Measurements from ENCODE around the gene NOC2L.

The NOC2L gene

GRCh38 chr1:914891-915280 lies 44.2 kb downstream of the NOC2L start:
- H3K9me3 ChIP-seq (ENCODE audit: control insufficient read depth, low read length), result no peaks in the 10 kb centered on the region
- no peak for DNase-seq
- no peaks in the 10 kb centered on the region for H3K36me3 ChIP-seq (ENCODE audit: control insufficient read depth, insufficient read depth, low read length)
- H3K27me3 ChIP-seq (replicated peaks; ENCODE audit: control insufficient read depth, insufficient read depth, low read length, poor library complexity, severe bottlenecking), result peaks cover 5% of the 10 kb centered on the region
- no peak overlapping the region for H3K4me3 ChIP-seq (ENCODE audit: insufficient read depth, low read depth, low read length, poor library complexity, severe bottlenecking)
- H3K27ac ChIP-seq (ENCODE audit: insufficient read depth, low read length, poor library complexity, severe bottlenecking), result no peak overlapping the region
- H3K4me1 ChIP-seq (ENCODE audit: control insufficient read depth, insufficient read depth, low read length, poor library complexity, severe bottlenecking), result no peaks in the 10 kb centered on the region

GRCh38 chr1:914131-914890 lies 44.7 kb downstream of the NOC2L start:
- H3K27ac ChIP-seq (ENCODE audit: insufficient read depth, low read length, poor library complexity, severe bottlenecking), result no peak overlapping the region
- no peaks in the 10 kb centered on the region for H3K36me3 ChIP-seq (ENCODE audit: control insufficient read depth, insufficient read depth, low read length)
- H3K27me3 ChIP-seq (replicated peaks; ENCODE audit: control insufficient read depth, insufficient read depth, low read length, poor library complexity, severe bottlenecking), result peaks cover under 1% of the 10 kb centered on the region
- H3K4me3 ChIP-seq (ENCODE audit: insufficient read depth, low read depth, low read length, poor library complexity, severe bottlenecking), result no peak overlapping the region
- DNase-seq, result no peak
- no peaks in the 10 kb centered on the region for H3K9me3 ChIP-seq (ENCODE audit: control insufficient read depth, low read length)
- H3K4me1 ChIP-seq (ENCODE audit: control insufficient read depth, insufficient read depth, low read length, poor library complexity, severe bottlenecking), result no peaks in the 10 kb centered on the region

- Histone ChIP-seq H3K9me3 (ENCODE audit: control insufficient read depth, low read length) (no peaks in the 10 kb centered on the region), H3K27ac (ENCODE audit: insufficient read depth, low read length, poor library complexity, severe bottlenecking) (no peak overlapping the region), H3K27me3 (replicated peaks; ENCODE audit: control insufficient read depth, insufficient read depth, low read length, poor library complexity, severe bottlenecking) (no peaks in the 10 kb centered on the region), H3K4me3 (ENCODE audit: insufficient read depth, low read depth, low read length, poor library complexity, severe bottlenecking) (no peak overlapping the region), H3K36me3 (ENCODE audit: control insufficient read depth, insufficient read depth, low read length) (no peaks in the 10 kb centered on the region), H3K4me1 (ENCODE audit: control insufficient read depth, insufficient read depth, low read length, poor library complexity, severe bottlenecking) (no peaks in the 10 kb centered on the region)
- no peak for DNase-seq
Measured at GRCh38 chr1:913491-914130, 45.4 kb downstream of the NOC2L start.

GRCh38 chr1:912740-913301 lies 46.2 kb downstream of the NOC2L start:
- Histone ChIP-seq H3K27me3 (replicated peaks; ENCODE audit: control insufficient read depth, insufficient read depth, low read length, poor library complexity, severe bottlenecking) (no peaks in the 10 kb centered on the region), H3K36me3 (ENCODE audit: control insufficient read depth, insufficient read depth, low read length) (no peaks in the 10 kb centered on the region), H3K27ac (ENCODE audit: insufficient read depth, low read length, poor library complexity, severe bottlenecking) (no peak overlapping the region), H3K4me3 (ENCODE audit: insufficient read depth, low read depth, low read length, poor library complexity, severe bottlenecking) (no peak overlapping the region), H3K9me3 (ENCODE audit: control insufficient read depth, low read length) (no peaks in the 10 kb centered on the region), H3K4me1 (ENCODE audit: control insufficient read depth, insufficient read depth, low read length, poor library complexity, severe bottlenecking) (no peaks in the 10 kb centered on the region)
- no peak for DNase-seq

GRCh38 chr1:911875-912739 lies 46.9 kb downstream of the NOC2L start:
- no peaks in the 10 kb centered on the region for H3K9me3 ChIP-seq (ENCODE audit: control insufficient read depth, low read length)
- no peaks in the 10 kb centered on the region for H3K4me1 ChIP-seq (ENCODE audit: control insufficient read depth, insufficient read depth, low read length, poor library complexity, severe bottlenecking)
- H3K36me3 ChIP-seq (ENCODE audit: control insufficient read depth, insufficient read depth, low read length), result no peaks in the 10 kb centered on the region
- DNase-seq, result no peak
- H3K27me3 ChIP-seq (replicated peaks; ENCODE audit: control insufficient read depth, insufficient read depth, low read length, poor library complexity, severe bottlenecking), result peaks cover under 1% of the 10 kb centered on the region
- no peak overlapping the region for H3K4me3 ChIP-seq (ENCODE audit: insufficient read depth, low read depth, low read length, poor library complexity, severe bottlenecking)
- no peak overlapping the region for H3K27ac ChIP-seq (ENCODE audit: insufficient read depth, low read length, poor library complexity, severe bottlenecking)

GRCh38 chr1:910881-911721 lies 48.0 kb downstream of the NOC2L start:
- H3K36me3 ChIP-seq (ENCODE audit: control insufficient read depth, insufficient read depth, low read length), result no peaks in the 10 kb centered on the region
- DNase-seq, result no peak
- no peak overlapping the region for H3K4me3 ChIP-seq (ENCODE audit: insufficient read depth, low read depth, low read length, poor library complexity, severe bottlenecking)
- no peaks in the 10 kb centered on the region for H3K9me3 ChIP-seq (ENCODE audit: control insufficient read depth, low read length)
- H3K27ac ChIP-seq (ENCODE audit: insufficient read depth, low read length, poor library complexity, severe bottlenecking), result no peak overlapping the region
- H3K27me3 ChIP-seq (replicated peaks; ENCODE audit: control insufficient read depth, insufficient read depth, low read length, poor library complexity, severe bottlenecking), result peaks cover 7% of the 10 kb centered on the region
- no peaks in the 10 kb centered on the region for H3K4me1 ChIP-seq (ENCODE audit: control insufficient read depth, insufficient read depth, low read length, poor library complexity, severe bottlenecking)

- Histone ChIP-seq H3K27ac (ENCODE audit: insufficient read depth, low read length, poor library complexity, severe bottlenecking) (no peak overlapping the region), H3K36me3 (ENCODE audit: control insufficient read depth, insufficient read depth, low read length) (no peaks in the 10 kb centered on the region), H3K4me3 (ENCODE audit: insufficient read depth, low read depth, low read length, poor library complexity, severe bottlenecking) (no peak overlapping the region), H3K4me1 (ENCODE audit: control insufficient read depth, insufficient read depth, low read length, poor library complexity, severe bottlenecking) (peaks cover under 1% of the 10 kb centered on the region), H3K27me3 (replicated peaks; ENCODE audit: control insufficient read depth, insufficient read depth, low read length, poor library complexity, severe bottlenecking) (peaks cover 7% of the 10 kb centered on the region), H3K9me3 (ENCODE audit: control insufficient read depth, low read length) (no peaks in the 10 kb centered on the region)
- DNase-seq, result no peak
Measured at GRCh38 chr1:910311-910880, 48.7 kb downstream of the NOC2L start.

- DNase-seq, result no peak
- peaks cover 6% of the 10 kb centered on the region for H3K4me1 ChIP-seq (ENCODE audit: control insufficient read depth, insufficient read depth, low read length, poor library complexity, severe bottlenecking)
- H3K27ac ChIP-seq (ENCODE audit: insufficient read depth, low read length, poor library complexity, severe bottlenecking), result no peak overlapping the region
- no peaks in the 10 kb centered on the region for H3K36me3 ChIP-seq (ENCODE audit: control insufficient read depth, insufficient read depth, low read length)
- H3K9me3 ChIP-seq (ENCODE audit: control insufficient read depth, low read length), result no peaks in the 10 kb centered on the region
- peaks cover 12% of the 10 kb centered on the region for H3K27me3 ChIP-seq (replicated peaks; ENCODE audit: control insufficient read depth, insufficient read depth, low read length, poor library complexity, severe bottlenecking)
- H3K4me3 ChIP-seq (ENCODE audit: insufficient read depth, low read depth, low read length, poor library complexity, severe bottlenecking), result no peak overlapping the region
Measured at GRCh38 chr1:909861-910310, 49.2 kb downstream of the NOC2L start.

GRCh38 chr1:908661-909060 lies 50.4 kb downstream of the NOC2L start:
- H3K27me3 ChIP-seq (replicated peaks; ENCODE audit: control insufficient read depth, insufficient read depth, low read length, poor library complexity, severe bottlenecking), result peaks cover 12% of the 10 kb centered on the region
- no peak for DNase-seq
- no peak overlapping the region for H3K27ac ChIP-seq (ENCODE audit: insufficient read depth, low read length, poor library complexity, severe bottlenecking)
- H3K9me3 ChIP-seq (ENCODE audit: control insufficient read depth, low read length), result no peaks in the 10 kb centered on the region
- no peak overlapping the region for H3K4me3 ChIP-seq (ENCODE audit: insufficient read depth, low read depth, low read length, poor library complexity, severe bottlenecking)
- H3K4me1 ChIP-seq (ENCODE audit: control insufficient read depth, insufficient read depth, low read length, poor library complexity, severe bottlenecking), result peaks cover 10% of the 10 kb centered on the region
- H3K36me3 ChIP-seq (ENCODE audit: control insufficient read depth, insufficient read depth, low read length), result no peaks in the 10 kb centered on the region

Data from effector memory CD4-positive, alpha-beta T cell (primary cell).